NB4 (cell line): ENCODE results near the gene SUMO3.
A peak's percentile ranks its signal among the peaks of the same experiment; 100 is the strongest.

Experiments
- CTCF ChIP-seq: IDR thresholded peaks from one replicate; pipeline ENCODE4 v1.5.1; 2012; ENCODE audit warnings: low read depth, low read length
- MAX ChIP-seq: IDR thresholded peaks from 2 replicates; pipeline ENCODE4 v1.6.1; 2011; ENCODE audit warnings: low read depth, low read length
- MYC ChIP-seq: IDR thresholded peaks from 2 replicates; pipeline ENCODE4 v1.6.1; 2011; ENCODE audit warnings: low read depth, low read length
- POLR2A ChIP-seq: IDR thresholded peaks from 2 replicates; pipeline ENCODE4 v1.6.1; 2011; ENCODE audit warnings: mild to moderate bottlenecking; ENCODE audit not compliant: insufficient read length; ENCODE audit errors: extremely low read depth

GRCh38 chr21:44801468-44802395 is 16.1 kb downstream of the SUMO3 start, which contains the start of gene UBE2G2:
- TF ChIP-seq CTCF = no peak
- TF ChIP-seq MYC = peak; percentile 96
- TF ChIP-seq POLR2A = peak; percentile 88
- TF ChIP-seq MAX = peak; percentile 94
